Measurements from ENCODE around the gene COMMD6. TPM values are rescaled to one million over a fixed set of nuclear protein-coding genes. Genes with fewer than 3 reads are reported as not detected.
A peak's percentile ranks its signal among the peaks of the same experiment; 100 is the strongest.

The COMMD6 gene
- total RNA-seq, 1 donor from 2014 or later: 45.1 TPM

GRCh38 chr13:75521956-75522355, 15.7 kb downstream of the COMMD6 start:
- DNase-seq: no peak

GRCh38 chr13:75518439-75519088, 19.1 kb downstream of the COMMD6 start:
- no peak for DNase-seq

GRCh38 chr13:75514080-75514995, 23.3 kb downstream of the COMMD6 start:
- DNase-seq: no peak

DNA sequence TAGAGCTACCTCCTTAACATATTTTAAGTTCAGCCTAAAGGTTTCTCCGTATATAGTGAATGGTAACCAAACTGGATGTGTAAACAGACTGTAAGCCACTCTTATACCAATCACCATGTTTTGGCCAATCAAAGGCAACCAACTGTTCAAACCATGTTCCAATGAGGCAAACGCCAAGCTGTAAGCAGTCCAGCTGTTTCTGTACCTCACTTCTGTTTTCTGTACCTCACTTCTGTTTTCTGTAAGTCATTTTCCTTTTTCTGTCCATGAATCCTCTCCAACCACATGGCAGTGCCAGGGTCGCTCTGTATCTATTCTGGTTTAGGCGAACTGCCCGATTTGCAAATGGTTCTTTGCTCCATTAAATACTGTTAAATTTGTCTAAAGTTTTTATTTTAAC, 24.4 kb downstream of the COMMD6 start:
- DNase-seq: no peak

- DNase-seq: no peak
Measured at GRCh38 chr13:75512253-75512652, 25.4 kb downstream of the COMMD6 start.

- no peak for DNase-seq
Measured at GRCh38 chr13:75511051-75511625, 26.5 kb downstream of the COMMD6 start.

GRCh38 chr13:75508002-75508548, 29.6 kb downstream of the COMMD6 start:
- no peak for DNase-seq

DNA sequence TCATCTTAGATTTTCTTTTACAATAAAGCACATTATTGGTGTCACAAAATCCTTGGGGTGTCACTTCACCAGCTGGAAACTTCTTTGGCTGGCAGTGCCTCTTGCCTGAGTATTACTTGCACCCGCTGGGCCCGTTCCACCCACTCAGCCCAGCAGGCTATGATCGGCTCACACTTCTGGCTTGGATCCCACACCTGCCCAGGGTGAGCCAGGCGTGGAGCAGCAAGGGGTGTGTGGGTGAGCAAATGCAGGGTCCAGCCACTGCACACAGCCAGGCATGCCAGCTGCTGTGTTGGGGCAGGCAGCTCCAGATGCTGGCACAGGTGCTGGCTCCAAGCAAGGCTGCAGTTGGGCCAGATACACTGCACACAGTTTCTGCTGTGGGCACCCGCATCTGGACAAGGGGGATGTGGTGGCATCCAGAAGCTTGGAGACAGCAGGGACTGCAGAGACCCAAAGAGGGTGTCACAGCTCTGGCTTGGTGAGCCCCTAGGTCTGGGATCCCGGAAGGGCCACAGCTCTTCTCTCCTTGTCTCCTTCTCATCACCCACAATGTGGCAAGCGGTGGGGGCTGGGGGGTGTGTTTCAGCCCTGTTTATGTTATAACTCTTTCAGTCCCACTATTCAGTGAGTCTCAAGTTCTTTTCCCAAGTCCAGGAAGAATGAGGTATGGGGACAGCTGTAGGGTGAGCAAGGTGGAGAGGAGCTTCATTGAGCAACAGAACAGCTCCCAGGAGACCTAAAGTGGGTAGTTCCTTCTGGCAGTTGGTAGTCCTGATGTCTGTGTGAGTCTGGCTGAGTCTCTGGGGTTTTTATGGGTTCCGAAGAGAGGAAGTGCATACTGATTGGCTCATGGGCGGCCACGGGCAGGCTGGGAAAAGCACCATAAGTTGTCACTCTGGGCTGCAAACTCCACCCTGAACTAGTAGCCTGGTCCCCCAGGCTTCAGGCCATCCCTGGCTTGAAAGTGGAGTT, 30.3 kb downstream of the COMMD6 start:
- no peak for DNase-seq

DNA sequence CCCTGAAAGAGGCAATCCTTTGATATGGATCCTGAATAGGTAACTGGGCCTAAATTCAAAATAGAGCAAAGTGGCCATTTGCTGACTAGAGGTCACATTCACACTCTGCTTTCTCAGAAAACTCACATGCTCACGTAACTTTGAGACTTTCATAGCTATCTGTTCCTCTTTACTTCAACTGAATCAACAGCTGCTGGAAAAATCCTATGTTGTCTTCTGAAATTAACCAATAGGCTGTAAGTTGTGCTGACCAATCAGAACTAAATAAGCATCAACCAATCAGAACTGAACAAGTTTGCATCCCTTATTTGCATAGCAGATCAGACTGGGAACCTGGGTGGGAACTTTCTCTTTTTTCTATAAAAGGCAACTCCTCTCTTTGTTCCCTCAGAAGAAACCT, 31.6 kb downstream of the COMMD6 start:
- no peak for DNase-seq

DNA sequence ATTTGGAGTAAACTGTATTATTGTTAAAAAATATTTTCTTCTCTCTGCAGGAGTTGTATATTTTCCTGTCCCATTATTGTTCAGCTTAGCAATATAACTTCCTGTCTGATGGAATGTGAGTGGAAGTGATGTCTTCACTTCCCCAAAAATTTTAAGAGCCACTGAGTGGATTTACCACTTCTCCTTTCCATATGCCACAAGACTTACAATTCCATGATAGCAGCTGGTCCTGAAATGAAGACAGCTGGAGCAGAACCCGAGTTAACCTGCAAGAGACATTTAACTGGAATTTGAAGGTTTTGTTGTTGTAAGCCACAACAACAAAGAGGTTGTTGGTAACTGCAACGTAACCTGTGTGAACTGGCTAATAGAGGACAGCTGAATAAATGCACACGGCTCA, 32.3 kb downstream of the COMMD6 start:
- peak; percentile 15 for DNase-seq

GRCh38 chr13:75495938-75496337, 41.7 kb downstream of the COMMD6 start:
- no peak for DNase-seq

GRCh38 chr13:75494491-75494890, 43.1 kb downstream of the COMMD6 start:
- no peak for DNase-seq

- DNase-seq: no peak
Measured at GRCh38 chr13:75493156-75493555, 44.5 kb downstream of the COMMD6 start.

DNA sequence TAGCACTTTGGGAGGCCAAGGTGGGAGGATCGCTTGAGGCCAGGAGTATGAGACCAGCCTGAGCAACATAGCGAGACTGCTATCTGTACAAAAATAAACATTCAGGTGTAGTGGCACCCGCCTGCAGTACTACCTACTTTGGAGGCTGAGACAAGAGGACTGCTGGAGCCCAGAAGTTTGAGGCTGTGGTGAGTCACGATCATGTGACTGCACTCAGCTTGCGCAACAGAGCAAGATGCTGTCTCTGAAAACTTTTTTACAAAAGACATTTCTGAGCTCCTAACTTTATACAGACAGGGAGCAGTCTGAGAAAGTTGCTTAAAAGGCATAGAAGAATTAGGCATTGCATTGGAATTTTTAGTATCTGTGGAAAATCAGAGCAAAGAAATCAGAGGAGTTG, 45.3 kb downstream of the COMMD6 start:
- DNase-seq: no peak

DNA sequence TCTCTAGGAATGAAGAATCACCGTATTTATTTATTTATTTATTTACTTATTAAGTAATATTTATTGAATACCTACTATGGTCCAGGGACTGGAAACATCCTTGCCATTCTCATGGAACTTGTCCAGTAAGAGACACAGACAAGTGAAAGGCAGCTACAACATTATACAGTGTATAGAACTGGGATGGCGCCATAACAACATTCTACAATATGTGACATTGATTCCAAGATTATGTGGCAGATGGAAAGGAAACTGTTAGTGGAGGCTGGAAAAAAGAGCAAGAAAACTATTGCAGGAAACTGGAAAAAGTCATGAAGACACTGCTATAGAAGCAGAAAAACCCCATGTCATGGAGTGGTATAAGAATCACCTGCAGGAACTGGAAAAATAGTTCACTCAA, 46.3 kb downstream of the COMMD6 start:
- no peak for DNase-seq

DNA sequence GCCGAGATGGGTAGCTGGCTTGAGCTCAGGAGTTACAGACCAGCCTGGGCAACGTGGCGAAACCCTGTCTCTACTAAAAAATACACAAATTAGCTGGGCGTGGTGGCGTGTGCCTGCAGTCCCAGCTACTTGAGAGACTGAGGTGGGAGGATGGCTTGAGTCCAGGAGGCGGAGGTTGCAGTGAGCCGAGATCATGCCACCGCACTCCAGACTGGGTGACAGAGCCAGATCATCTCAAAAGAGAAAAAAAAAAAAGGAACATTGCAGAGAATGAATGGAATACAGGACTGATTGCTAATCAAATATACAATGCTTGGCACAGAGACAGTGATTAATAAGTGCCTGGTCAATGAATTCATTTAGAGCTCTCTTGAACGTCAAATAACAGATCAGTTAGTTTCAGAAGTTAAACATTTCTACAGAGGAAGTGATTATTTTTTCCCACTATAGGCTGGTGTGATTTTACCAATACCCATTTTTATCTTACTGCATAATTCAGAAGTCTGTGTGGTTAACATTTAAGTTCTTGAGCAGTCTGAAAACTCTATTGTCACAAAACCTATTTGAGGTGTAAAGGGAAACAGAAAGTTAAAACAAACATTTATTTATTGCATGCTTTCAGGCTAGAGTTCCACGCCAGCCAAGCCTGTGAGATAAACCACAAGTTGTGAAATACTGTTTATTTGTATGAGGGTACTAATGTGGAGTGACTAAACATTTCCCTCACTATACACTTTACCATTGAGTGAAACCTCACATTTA, 48.0 kb downstream of the COMMD6 start:
- no peak for DNase-seq

- no peak for DNase-seq
Measured at GRCh38 chr13:75486146-75487062, 51.2 kb downstream of the COMMD6 start.

DNA sequence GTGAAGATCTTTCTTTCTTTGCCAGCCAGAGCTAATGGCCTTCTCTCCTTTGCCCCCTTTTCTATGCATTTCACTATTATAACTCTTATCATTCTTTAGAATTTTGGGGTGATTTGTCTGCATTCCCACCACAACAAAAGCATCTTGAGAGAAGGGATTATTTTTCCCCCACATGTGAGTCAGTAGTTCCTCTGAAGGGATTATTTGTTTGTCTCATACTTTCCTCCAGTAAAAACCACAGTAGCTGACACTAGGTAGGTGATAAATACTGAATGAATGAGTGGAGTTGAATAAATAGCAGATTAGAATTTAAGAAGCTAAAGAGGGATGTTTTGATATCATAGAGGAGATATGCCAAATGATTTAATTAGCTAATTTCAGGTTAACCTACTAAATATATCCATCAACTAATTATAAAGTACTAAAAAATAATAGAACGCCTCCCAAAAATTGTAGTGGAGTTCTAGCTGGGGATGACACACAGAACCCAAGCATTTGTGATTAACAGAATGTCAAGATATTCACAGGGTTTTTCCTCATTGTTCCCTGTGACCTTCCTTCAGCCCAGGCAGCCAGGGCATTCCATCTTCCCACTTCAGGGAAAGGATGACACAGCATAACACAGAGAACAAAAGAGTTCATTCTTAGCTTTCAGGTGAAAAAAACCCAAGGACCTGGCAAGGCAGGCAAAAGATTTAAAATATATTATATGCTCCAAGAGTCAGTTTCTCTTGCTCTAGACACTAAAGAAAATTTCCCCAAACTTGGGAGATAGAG, 52.2 kb downstream of the COMMD6 start:
- peak; percentile 21 for DNase-seq

- no peak for DNase-seq
Measured at GRCh38 chr13:75482820-75483079, 54.9 kb downstream of the COMMD6 start.
